HepG2 (cell line): ENCODE measurements around the gene LSM2. TPM values are rescaled to one million over a fixed set of nuclear protein-coding genes. Genes with fewer than 3 reads are reported as not detected.
A peak's percentile ranks its signal among the peaks of the same experiment; 100 is the strongest.

Experiments
- CREB1 ChIP-seq, 2 experiments: fragments of 450-650 bp in 1 of 2; IDR thresholded peaks; 2 replicates each; pipeline ENCODE4 v1.6.1; 2016 to 2017; ENCODE audit warnings: control low read depth in 1 of 2, mild to moderate bottlenecking in 1 of 2, missing compliant biosample characterization in 1 of 2, missing genetic modification characterization in 1 of 2
- ELF3 ChIP-seq: IDR thresholded peaks from 2 replicates; pipeline ENCODE4 v1.6.1; 2016; ENCODE audit warnings: missing genetic modification reagents, missing compliant biosample characterization
- HMG20A ChIP-seq: IDR thresholded peaks from 2 replicates; pipeline ENCODE4 v1.6.1; 2016; ENCODE audit warnings: borderline replicate concordance
- HNRNPUL1 ChIP-seq: fragments of 200-400 bp; formaldehyde crosslinking; IDR thresholded peaks from 2 replicates; pipeline ENCODE4 v1.6.1; 2017; ENCODE audit warnings: low read depth, mild to moderate bottlenecking, low read length, moderate library complexity
- KLF15 ChIP-seq: sonication (generic); formaldehyde crosslinking; IDR thresholded peaks from 2 replicates; pipeline ENCODE4 v1.8.1; 2023; ENCODE audit warnings: borderline replicate concordance, mild to moderate bottlenecking, inconsistent platforms, missing genetic modification reagents, mixed read lengths
- KLF9 ChIP-seq: IDR thresholded peaks from 2 replicates; pipeline ENCODE4 v1.6.1; 2016; ENCODE audit warnings: low read depth
- MEF2D ChIP-seq: sonication (generic); formaldehyde crosslinking; IDR thresholded peaks from 2 replicates; pipeline ENCODE4 v1.5.1; 2020; ENCODE audit warnings: mild to moderate bottlenecking, missing genetic modification reagents
- NFE2 ChIP-seq: sonication (generic); formaldehyde crosslinking; IDR thresholded peaks from 2 replicates; pipeline ENCODE4 v1.4.0; 2020; ENCODE audit warnings: missing genetic modification reagents
- PAWR ChIP-seq: sonication (generic); formaldehyde crosslinking; IDR thresholded peaks from 2 replicates; pipeline ENCODE4 v1.4.0; 2020; ENCODE audit warnings: missing genetic modification reagents, mild to moderate bottlenecking, borderline replicate concordance
- RFXANK ChIP-seq: IDR thresholded peaks from 2 replicates; pipeline ENCODE4 v1.6.1; 2016
- SMAD9 ChIP-seq: sonication (generic); formaldehyde crosslinking; IDR thresholded peaks from 2 replicates; pipeline ENCODE4 v1.5.1; 2020; ENCODE audit warnings: mild to moderate bottlenecking, missing genetic modification reagents
- SOX13 ChIP-seq, 3 experiments: fragments of 450-650 bp in 1 of 3; sonication (generic) in 1 of 3; formaldehyde crosslinking in 1 of 3; IDR thresholded peaks in 2 of 3; conservative IDR thresholded peaks in 1 of 3; 2 replicates each; pipeline versions ENCODE4 v1.5.0 to v1.6.1; 2016 to 2020; ENCODE audit warnings: antibody characterized with exemption in 1 of 3, mild to moderate bottlenecking in 1 of 3, missing compliant biosample characterization in 1 of 3, missing genetic modification reagents in 1 of 3, moderate library complexity in 1 of 3
- STAT5B ChIP-seq: sonication (generic); formaldehyde crosslinking; IDR thresholded peaks from 2 replicates; pipeline ENCODE4 v1.4.0; 2020; ENCODE audit warnings: missing genetic modification reagents
- ZNF275 ChIP-seq: sonication (generic); formaldehyde crosslinking; IDR thresholded peaks from 2 replicates; pipeline ENCODE4 v1.8.0; 2022; ENCODE audit warnings: missing genetic modification reagents, mild to moderate bottlenecking, inconsistent platforms, borderline replicate concordance
- ZNF30 ChIP-seq: sonication (generic); formaldehyde crosslinking; IDR thresholded peaks from 2 replicates; pipeline ENCODE4 v1.5.0; 2020; ENCODE audit warnings: mild to moderate bottlenecking, missing genetic modification reagents
- ZNF432 ChIP-seq: sonication (generic); formaldehyde crosslinking; IDR thresholded peaks from 2 replicates; pipeline ENCODE4 v1.5.0; 2020; ENCODE audit warnings: missing genetic modification reagents, mild to moderate bottlenecking, borderline replicate concordance
- ZNF543 ChIP-seq: sonication (generic); formaldehyde crosslinking; IDR thresholded peaks from 2 replicates; pipeline ENCODE4 v1.4.0; 2020; ENCODE audit warnings: mild to moderate bottlenecking, missing genetic modification reagents
- ZNF569 ChIP-seq: sonication (generic); formaldehyde crosslinking; IDR thresholded peaks from 2 replicates; pipeline ENCODE4 v1.5.0; 2020; ENCODE audit warnings: mild to moderate bottlenecking, missing genetic modification reagents, moderate library complexity, borderline replicate concordance
- ZNF574 ChIP-seq: sonication (generic); formaldehyde crosslinking; IDR thresholded peaks from 2 replicates; pipeline ENCODE4 v1.4.0; 2020; ENCODE audit warnings: missing genetic modification reagents
- ZNF629 ChIP-seq: sonication (generic); formaldehyde crosslinking; conservative IDR thresholded peaks from 2 replicates; pipeline ENCODE4 v1.5.0; 2020; ENCODE audit warnings: missing genetic modification reagents
- polyA plus RNA-seq, 8 experiments: library from polyadenylated mRNA; depleted of rRNA in 3 of 8; stranded (reverse) in 7 of 8; unstranded in 1 of 8; fragments of >200 nt; fragmentation: Illumina TruSeq in 4 of 8; extraction: Trizol in 4 of 8; gene quantifications; 2 replicates each; pipeline versions ENCODE4 v1.2.1 to v1.2.3, GENCODE V29; 2011 to 2016; ENCODE audit warnings: low read depth in 4 of 8, missing spikeins in 1 of 8, mixed read lengths in 1 of 8; ENCODE audit not compliant: insufficient read depth in 1 of 8
- total RNA-seq, 5 experiments: library from RNA; depleted of rRNA; stranded (reverse); fragments of >200 nt; fragmentation: Illumina TruSeq; extraction: Trizol; gene quantifications; 2 replicates each; pipeline ENCODE4 v1.2.3, GENCODE V29; 2016; ENCODE audit warnings: low read depth in 1 of 5
- TF ChIP-seq, protein P1 (sequence below): sonication (generic); formaldehyde crosslinking; IDR thresholded peaks from 2 replicates; pipeline ENCODE4 v1.4.0; 2020; ENCODE audit warnings: missing genetic modification reagents, borderline replicate concordance

Gene LSM2
- total and polyA plus RNA-seq, 2 of the 13 experiments (the other 11 are each of a cell fraction or from before 2014, with no cell fraction given): 69.4 to 90.5 TPM

DNA sequence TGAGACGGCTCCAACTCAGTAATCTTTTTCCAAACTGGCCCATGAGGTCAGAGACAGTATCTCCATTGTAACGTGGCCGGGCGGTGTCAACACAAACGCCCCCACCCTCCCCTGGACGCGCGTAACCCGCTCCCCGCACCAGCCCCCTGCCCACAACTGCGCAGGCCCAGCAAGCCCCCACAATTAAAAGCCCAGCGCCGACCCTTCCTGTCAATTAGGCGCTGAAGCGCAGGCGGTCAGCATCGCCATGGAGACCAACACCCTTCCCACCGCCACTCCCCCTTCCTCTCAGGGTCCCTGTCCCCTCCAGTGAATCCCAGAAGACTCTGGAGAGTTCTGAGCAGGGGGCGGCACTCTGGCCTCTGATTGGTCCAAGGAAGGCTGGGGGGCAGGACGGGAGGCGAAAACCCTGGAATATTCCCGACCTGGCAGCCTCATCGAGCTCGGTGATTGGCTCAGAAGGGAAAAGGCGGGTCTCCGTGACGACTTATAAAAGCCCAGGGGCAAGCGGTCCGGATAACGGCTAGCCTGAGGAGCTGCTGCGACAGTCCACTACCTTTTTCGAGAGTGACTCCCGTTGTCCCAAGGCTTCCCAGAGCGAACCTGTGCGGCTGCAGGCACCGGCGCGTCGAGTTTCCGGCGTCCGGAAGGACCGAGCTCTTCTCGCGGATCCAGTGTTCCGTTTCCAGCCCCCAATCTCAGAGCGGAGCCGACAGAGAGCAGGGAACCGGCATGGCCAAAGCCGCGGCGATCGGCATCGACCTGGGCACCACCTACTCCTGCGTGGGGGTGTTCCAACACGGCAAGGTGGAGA is 8.5 kb upstream of the LSM2 start, which contains the start of the genes HSPA1A and HSPA1L (continued):
- TF ChIP-seq KLF15 (CRISPR knock-in tag) (no peak), MEF2D (CRISPR knock-in tag) (no peak), RFXANK (no peak), ZNF569 (CRISPR knock-in tag) (no peak), HMG20A (CRISPR knock-in tag) (no peak), STAT5B (CRISPR knock-in tag) (0 out of 2 replicates have a peak, but pooled peaks have one; percentile 42), ZNF275 (CRISPR knock-in tag) (no peak), ELF3 (peak; percentile 58; the same call in 1 of the 2 replicates), SMAD9 (CRISPR knock-in tag) (0 out of 2 replicates have a peak, but pooled peaks have one; percentile 42), KLF9 (CRISPR knock-in tag) (no peak), HNRNPUL1 (no peak), ZNF432 (no peak), NFE2 (CRISPR knock-in tag) (no peak), ZNF30 (CRISPR knock-in tag) (no peak), ZNF574 (peak; percentile 62), ZNF629 (CRISPR knock-in tag) (no peak), ZNF543 (CRISPR knock-in tag) (no peak), CREB1 (IDR thresholded peaks at IDR 0.05) (0 out of 2 replicates have a peak, but pooled peaks have one; percentile 12), CREB1 (CRISPR knock-in tag; IDR thresholded peaks at IDR 0.05) (no peak; the same call in 1 of the 2 replicates), SOX13 (IDR thresholded peaks at IDR 0.05) (0 out of 2 replicates have a peak, but pooled peaks have one; percentile 39), SOX13 (CRISPR knock-in tag; conservative IDR thresholded peaks at IDR 0.05 in 1 of 2, IDR thresholded peaks at IDR 0.05 in 1 of 2) (no peak), PAWR (CRISPR knock-in tag) (no peak)
- TF ChIP-seq, protein P1, sequence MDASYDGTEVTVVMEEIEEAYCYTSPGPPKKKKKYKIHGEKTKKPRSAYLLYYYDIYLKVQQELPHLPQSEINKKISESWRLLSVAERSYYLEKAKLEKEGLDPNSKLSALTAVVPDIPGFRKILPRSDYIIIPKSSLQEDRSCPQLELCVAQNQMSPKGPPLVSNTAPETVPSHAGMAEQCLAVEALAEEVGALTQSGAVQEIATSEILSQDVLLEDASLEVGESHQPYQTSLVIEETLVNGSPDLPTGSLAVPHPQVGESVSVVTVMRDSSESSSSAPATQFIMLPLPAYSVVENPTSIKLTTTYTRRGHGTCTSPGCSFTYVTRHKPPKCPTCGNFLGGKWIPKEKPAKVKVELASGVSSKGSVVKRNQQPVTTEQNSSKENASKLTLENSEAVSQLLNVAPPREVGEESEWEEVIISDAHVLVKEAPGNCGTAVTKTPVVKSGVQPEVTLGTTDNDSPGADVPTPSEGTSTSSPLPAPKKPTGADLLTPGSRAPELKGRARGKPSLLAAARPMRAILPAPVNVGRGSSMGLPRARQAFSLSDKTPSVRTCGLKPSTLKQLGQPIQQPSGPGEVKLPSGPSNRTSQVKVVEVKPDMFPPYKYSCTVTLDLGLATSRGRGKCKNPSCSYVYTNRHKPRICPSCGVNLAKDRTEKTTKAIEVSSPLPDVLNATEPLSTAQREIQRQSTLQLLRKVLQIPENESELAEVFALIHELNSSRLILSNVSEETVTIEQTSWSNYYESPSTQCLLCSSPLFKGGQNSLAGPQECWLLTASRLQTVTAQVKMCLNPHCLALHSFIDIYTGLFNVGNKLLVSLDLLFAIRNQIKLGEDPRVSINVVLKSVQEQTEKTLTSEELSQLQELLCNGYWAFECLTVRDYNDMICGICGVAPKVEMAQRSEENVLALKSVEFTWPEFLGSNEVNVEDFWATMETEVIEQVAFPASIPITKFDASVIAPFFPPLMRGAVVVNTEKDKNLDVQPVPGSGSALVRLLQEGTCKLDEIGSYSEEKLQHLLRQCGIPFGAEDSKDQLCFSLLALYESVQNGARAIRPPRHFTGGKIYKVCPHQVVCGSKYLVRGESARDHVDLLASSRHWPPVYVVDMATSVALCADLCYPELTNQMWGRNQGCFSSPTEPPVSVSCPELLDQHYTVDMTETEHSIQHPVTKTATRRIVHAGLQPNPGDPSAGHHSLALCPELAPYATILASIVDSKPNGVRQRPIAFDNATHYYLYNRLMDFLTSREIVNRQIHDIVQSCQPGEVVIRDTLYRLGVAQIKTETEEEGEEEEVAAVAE (CRISPR knock-in tag): peak; percentile 70; the same call in 1 of the 2 replicates
